Right renal pelvis (tissue), 4 donors: ENCODE data around the gene ACSF2. TPM values are rescaled to one million over a fixed set of nuclear protein-coding genes. Genes with fewer than 3 reads are reported as not detected.

Experiments used
- DNase-seq, 4 donors: peaks; one replicate each; pipeline ENCODE4 v3.0.0-alpha.2; 2013; ENCODE audit warnings: low read depth in 4 of 4, low spot score in 3 of 4, missing footprints in 1 of 4
- polyA plus RNA-seq, 4 donors: library from polyadenylated mRNA; unstranded; fragments of 120-200 nt; gene quantifications; one replicate each; pipeline ENCODE4 v1.2.1, GENCODE V29; 2013; ENCODE audit not compliant: insufficient read length in 4 of 4

ACSF2 gene
- polyA plus RNA-seq, 4 donors = 68.7 to 97.0 (median 91.0) TPM

- DNase-seq = no peak
Observed at GRCh38 chr17:50437409-50437808, 11.4 kb downstream of the ACSF2 start.

GRCh38 chr17:50439008-50439407, 13.0 kb downstream of the ACSF2 start:
- DNase-seq = no peak

GRCh38 chr17:50440172-50440837, 14.3 kb downstream of the ACSF2 start:
- no peak for DNase-seq

GRCh38 chr17:50440838-50441829, 15.1 kb downstream of the ACSF2 start:
- no peak for DNase-seq

GRCh38 chr17:50443505-50443974, 17.5 kb downstream of the ACSF2 start:
- no peak for DNase-seq

GRCh38 chr17:50444841-50445715, 19.1 kb downstream of the ACSF2 start:
- no peak for DNase-seq

GRCh38 chr17:50445730-50446325, 19.8 kb downstream of the ACSF2 start:
- no peak for DNase-seq

- DNase-seq = no peak
Observed at GRCh38 chr17:50447870-50448595, 22.0 kb downstream of the ACSF2 start.

GRCh38 chr17:50448643-50449042, 22.6 kb downstream of the ACSF2 start:
- no peak for DNase-seq

GRCh38 chr17:50451943-50452629, 26.1 kb downstream of the ACSF2 start:
- DNase-seq = no peak

GRCh38 chr17:50452630-50453300, 26.7 kb downstream of the ACSF2 start:
- DNase-seq = no peak

GRCh38 chr17:50453901-50454300, 27.9 kb downstream of the ACSF2 start:
- DNase-seq = no peak

GRCh38 chr17:50457621-50458020, 31.6 kb downstream of the ACSF2 start:
- DNase-seq = no peak

GRCh38 chr17:50458270-50458669, 32.3 kb downstream of the ACSF2 start:
- no peak for DNase-seq

- DNase-seq = no peak
Observed at GRCh38 chr17:50458701-50459676, 33.0 kb downstream of the ACSF2 start.

GRCh38 chr17:50459756-50460155, 33.7 kb downstream of the ACSF2 start:
- no peak for DNase-seq

- no peak for DNase-seq
Observed at GRCh38 chr17:50460831-50461526, 35.0 kb downstream of the ACSF2 start.
